Activated T-cell treated with anti-CD3 and anti-CD28 coated beads for 24 hours (primary cell): ENCODE measurements around the gene CARNS1.
"Not testable (repeated sequence)": the region's sequence is repeated elsewhere in the genome, so short reads cannot be mapped to it uniquely, and the experiment has no call there.

Source experiments
- DNase-seq: peaks from one replicate; pipeline ENCODE4 v3.0.0-alpha.2; 2020; ENCODE audit warnings: low read depth

The CARNS1 gene

DNA sequence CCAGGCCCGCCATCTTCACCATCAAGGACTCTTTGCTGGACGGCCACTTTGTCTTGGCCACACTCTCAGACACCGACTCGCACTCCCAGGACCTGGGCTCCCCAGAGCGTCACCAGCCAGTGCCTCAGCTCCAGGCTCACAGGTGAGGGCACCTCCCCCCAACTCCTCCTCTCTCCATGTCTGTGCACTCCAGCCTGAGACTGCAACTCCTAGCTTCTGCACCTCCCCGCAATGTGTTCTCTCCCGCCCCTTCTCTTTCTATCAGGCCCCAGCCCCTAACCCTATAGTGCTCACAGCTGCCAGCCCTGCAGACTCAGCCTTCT, 19.3 kb upstream of the CARNS1 start:
- DNase-seq, result no peak

DNA sequence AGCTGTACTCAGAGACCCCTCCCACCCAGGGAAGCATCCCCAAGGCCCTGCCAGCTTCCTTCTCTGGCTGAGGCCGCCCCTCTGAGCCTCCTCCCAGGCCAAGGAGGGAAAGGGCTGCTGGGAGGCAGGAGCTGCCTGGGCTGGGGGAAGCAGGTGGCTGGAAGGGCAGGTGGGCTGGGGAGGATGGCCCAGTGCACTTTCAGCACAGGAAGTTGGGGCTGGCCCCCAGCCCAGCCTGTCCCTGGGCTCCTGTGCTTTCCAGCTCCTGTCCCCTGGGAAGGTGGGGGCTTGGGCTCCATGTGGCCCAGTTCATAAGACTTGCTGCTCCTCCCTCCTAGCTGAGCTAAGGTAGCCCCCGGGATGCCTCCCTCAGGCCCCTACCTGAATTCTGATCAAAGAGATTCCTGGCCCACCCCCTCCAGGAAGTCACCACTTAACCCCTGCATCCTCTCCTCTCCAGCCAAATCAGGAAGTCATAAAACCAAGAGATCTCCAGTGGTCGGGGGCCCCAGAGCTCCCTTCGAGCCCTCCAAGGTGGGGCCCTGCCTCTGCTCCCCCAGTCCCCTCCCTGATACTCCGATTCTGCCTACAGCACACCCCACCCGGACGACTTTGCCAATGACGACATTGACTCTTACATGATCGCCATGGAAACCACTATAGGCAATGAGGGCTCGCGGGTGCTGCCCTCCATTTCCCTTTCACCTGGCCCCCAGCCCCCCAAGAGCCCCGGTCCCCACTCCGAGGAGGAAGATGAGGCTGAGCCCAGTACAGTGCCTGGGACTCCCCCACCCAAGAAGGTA, 18.7 kb upstream of the CARNS1 start:
- DNase-seq, result no peak

DNA sequence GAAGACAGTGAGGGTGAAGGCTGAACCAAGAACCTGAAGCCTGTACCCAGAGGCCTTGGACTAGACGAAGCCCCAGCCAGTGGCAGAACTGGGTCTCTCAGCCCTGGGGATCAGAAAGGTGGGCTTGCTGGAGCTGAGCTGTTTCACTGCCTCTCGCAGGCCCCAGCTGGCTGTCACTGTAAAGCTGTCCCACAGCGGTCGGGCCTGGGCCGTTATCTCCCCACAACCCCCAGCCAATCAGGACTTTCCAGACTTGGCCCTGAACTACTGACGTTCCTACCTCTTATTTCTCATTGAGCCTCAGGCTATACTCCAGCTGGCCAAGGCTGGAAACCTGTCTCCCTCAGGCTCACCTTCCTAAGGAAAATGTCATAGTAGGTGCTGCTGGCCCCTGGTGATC, 17.9 kb upstream of the CARNS1 start:
- DNase-seq, result no peak

DNA sequence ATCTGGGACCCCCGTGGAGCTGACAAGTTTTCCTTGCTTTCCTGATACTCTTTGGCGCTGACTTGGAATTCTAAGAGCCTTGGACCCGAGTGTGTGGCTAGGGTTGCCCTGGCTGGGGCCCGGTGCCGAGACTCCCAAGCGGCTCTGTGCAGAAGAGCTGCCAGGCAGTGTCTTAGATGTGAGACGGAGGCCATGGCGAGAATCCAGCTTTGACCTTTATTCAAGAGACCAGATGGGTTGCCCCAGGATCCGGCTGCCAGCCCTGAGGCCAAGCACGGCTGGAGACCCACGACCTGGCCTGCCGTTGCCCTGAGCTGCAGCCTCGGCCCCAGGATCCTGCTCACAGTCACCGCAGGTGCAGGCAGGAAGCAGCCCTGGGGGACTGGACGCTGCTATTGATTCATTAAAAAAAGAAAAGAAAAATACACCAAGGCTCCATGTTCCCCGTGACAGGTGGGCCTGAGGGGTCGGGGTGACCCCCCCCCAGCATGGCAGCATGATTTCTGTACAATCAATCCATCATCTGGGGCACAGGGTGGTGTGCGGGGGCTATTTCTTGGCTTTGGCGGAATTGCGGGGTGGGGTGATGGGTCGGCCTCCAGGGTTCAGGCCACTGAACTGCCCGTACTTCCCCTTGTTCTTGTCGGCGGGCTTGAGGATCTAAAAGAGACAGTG, 17.4 kb upstream of the CARNS1 start:
- DNase-seq, result no peak

DNA sequence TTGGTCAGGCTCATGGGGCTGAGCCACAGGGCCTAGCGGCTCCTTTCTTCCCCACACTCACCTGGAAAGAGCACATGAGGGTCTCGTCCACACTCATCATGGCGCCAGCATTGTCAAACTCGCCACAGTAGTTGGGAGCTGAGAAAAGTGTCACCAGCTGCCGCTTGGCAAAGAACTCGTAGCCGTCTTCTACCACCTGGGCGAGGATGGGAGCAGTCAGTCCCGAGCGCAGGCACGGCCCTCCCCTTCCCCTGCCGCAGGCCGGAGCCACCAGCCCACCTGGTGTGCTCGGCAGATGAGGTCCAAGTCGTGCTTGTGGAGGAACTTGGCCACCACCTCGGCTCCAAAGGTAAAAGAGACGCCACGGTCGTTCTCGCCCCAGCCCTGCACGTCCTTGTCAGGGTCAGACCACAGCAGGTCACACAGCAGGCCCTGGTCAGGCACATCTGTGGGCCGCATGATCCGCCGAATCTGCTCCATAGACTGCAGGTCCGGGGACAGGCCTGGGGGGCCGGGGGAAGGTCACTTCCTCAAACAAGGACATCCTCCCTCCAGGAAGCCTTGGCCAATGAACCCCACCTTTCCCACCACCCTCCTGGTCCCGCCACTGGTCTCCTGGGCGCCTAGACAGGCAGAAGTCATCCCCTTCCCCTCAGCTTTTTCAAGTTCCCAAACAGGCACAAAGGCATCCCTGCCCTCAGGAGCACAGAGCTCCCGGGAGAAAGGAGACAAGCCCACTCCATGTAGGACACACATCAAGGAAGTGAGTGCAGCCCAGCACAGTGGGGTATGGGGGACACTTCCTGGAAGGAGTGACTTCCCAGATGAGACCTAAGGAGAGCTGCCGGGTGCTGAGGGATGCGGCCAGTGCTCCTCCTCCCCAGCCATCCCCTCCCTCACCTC, 16.6 kb upstream of the CARNS1 start:
- no peak for DNase-seq

DNA sequence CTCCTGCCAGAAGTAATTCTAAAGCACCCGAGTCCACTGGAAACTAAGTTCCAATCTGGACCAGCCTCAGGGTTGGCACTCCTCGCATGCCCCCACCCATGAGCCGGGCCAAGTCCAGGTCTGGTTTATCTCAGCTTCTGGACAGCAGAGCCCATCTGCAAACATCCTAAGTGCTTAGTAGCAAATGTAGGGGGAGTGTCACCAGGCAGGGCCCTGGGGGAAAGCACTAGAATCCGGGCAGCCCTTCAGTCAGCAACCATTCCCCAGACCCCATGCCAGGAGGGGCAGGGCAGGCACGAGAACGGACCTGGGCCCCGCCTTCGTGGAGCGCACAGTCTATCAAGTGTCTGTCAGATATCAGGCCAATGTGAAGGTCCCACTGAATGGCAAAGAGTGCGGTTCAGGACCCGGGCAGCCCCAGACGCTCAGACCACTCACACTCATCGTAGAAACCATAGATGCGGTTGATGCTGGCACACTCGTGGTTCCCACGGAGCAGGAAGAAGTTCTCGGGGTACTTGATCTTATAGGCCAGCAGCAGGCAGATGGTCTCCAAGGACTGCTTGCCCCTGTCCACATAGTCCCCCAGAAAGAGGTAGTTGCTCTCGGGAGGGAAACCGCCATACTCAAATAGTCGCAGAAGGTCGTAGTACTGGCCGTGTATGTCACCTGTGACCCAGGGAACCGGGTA, 15.1 kb upstream of the CARNS1 start:
- DNase-seq, result no peak

DNA sequence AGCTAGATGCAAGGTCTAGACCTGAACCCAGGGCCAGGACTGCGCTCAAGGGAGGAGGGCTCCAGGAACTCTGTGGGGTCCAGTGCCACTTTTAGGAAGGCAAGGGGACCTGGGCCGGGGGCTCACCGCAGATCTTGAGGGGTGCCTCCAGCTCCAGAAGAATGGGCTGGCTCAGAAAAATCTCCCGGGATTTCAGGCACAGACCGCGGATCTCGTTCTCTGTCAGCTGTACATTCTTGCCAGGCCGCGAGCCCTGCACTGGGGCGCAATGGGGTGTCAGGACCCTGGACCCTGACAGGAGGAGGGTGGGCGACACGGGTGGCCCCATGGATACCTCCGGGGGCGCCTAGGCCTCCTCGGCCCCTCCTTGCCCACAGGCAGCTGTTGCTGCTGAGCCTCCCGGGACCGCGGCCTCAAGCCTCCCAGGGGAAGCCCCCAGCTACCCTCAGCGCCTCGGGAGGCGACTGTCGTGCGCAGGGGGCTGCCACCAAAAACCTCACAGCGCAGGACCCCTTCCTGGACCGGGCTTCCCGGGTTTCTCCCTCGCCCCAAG, 14.5 kb upstream of the CARNS1 start:
- no peak for DNase-seq

DNA sequence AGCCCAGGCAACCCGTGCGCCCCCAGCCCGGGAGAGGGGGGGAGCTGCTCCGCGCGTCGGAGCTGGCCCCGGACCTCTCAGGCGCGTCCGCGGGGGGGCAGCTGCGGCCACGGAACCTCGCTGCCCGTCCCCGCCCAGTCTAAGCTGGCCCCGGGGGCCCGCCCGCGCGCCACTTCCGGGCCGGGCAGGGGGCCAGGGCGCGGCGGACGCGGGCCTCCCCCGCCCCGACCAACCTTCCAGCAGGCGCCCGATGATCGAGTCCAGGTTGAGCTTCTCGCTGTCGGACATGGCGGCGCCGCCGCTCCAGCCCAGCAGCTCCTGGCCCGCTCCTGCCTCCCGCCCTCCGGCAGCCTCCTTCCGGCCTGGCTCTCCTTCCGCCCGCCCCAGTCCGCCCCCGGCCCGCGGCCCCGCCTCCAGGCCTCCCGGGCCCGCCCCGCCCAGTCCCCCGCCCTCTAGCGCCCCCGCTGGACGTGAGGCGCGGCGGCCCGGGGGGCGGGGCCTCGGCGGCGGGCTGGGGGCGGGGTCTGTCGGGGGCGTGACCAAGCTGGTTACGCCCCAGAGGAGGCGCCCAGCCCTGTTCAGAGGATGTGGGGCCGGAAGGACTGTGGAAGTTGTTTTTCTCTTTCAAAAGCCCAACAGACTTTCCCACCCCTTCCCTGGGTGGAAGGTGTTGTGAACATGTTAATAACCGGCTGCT, 13.8 kb upstream of the CARNS1 start, which contains the start of gene PPP1CA:
Gene PPP1CA (minus strand): TSS at position 364 of the 697 bp plus-strand sequence. CDS start 76 bp downstream, at position 288.
- peak; percentile 86 for DNase-seq

DNA sequence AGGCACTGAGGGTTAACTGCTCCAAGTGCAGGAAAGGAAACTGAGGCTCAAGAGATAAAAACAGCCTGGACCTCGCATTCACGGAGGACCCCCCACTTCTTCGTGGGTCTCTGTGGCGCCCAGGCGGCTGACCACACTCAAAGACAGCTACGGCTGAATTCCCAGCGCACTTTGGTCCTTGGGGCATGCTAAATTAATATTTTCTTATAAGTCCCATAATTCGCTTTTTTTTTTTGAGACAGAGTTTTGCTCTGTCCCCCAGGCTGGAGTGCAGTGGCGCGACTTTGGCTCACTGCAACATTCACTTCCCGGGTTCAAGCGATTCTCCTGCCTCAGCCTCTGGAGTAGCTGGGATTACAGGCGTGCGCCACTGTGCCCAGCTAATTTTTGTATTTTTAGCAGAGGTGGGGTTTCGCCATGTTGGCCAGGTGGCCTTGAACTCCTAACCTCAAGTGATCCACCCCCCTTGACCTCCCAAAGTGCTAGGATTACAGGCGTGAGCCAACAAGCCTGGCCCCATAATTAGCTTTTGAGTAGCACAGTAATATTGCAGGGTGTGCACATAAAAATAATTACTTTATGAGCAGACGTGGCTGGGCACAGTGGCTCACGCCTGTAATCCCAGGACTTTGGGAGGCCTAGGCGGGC, 13.2 kb upstream of the CARNS1 start:
- DNase-seq, result not testable (repeated sequence)

DNA sequence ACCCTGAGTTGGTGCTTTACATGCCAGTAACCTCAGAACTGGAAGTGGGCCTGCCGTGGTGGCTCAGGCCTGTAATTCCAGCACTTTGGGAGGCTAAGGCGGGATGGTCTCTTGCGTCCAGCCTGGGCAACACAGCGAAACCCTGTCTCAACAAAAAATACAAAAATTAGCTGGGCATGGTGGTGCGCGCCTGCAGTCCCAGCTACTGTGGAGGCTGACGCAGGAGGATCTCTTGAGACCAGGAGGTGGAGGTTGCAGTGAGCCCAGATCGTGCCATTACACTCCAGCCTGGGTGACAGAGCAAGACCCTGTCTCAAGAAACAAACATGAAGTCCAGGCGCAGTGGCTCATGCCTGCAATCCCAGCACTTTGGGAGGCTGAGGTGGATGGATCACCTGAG, 12.4 kb upstream of the CARNS1 start:
- DNase-seq, result not testable (repeated sequence)

DNA sequence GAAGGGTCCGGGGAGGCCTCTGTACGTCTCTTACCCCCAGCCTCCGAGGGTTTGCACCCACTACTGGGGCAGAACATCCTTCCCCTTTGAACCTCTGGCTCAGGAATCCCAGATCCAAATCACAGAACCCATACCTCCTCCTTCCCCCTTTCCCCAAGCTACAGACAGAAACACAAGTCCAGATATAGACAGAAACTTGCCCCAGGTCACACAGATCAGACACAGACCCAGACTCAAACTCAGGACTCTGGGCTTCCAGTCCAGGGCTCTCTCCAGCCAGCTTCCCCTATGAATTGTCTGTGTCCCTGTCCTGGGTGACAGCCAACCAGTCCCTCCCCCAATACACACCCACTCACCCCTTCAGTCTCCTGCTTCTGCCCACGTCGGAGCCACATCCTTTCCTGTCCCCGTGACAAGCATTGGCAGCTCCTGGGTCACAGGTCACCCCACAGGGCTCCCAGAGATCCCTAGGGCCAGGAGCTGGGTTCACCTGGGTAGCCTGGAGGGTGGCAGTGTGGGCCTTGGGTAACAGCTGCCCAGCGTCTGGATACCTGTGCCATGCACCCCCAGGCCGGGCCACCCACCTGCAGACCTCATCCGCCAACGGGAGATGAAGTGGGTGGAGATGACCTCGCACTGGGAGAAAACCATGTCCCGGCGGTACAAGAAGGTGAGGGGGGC, 10.8 kb upstream of the CARNS1 start:
- no peak for DNase-seq

DNA sequence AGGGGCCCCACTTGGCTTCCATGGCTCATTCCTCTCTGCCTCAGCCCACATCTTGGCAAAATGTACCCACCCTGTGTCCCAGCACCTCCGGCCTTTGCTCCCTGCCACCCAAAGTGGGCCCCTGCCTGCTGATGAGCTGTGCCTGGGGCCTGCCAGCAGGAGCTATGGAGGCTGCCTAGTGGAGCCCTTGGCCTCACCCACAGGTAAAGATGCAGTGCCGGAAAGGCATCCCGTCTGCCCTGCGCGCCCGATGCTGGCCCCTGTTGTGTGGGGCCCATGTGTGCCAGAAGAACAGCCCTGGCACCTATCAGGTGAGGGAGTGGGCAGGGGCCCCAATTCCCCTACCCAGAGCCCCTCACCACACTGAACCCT, 10.3 kb upstream of the CARNS1 start:
- DNase-seq, result no peak

DNA sequence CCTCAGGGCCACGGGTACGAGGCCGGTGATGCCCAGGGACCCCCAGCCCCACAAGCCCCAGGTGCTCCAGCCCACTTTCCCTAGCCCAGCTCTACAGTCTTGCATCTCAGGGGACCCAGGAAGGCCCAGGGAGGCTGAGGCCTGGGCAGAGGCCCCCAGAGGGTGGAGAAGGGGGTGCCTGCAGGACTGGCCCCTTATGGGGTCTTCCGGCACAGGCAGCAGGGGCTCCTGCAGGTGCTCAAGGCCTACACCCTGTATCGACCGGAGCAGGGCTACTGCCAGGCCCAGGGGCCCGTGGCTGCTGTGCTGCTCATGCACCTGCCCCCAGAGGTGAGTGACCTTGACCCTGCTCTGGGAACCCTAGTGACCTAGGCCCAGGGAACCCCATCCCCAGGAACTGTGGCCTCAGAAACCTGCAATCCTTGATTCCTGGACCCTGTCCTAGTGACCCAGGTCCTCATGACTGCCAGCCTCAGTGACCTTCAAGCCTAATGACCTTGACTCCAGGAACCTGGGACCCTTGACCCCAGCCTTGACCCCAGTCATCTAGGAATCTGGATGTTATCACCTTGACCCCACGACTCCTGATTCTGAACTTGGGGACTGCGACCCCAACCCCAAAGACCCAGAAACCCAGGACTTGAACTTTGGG, 9.7 kb upstream of the CARNS1 start:
- DNase-seq, result no peak

DNA sequence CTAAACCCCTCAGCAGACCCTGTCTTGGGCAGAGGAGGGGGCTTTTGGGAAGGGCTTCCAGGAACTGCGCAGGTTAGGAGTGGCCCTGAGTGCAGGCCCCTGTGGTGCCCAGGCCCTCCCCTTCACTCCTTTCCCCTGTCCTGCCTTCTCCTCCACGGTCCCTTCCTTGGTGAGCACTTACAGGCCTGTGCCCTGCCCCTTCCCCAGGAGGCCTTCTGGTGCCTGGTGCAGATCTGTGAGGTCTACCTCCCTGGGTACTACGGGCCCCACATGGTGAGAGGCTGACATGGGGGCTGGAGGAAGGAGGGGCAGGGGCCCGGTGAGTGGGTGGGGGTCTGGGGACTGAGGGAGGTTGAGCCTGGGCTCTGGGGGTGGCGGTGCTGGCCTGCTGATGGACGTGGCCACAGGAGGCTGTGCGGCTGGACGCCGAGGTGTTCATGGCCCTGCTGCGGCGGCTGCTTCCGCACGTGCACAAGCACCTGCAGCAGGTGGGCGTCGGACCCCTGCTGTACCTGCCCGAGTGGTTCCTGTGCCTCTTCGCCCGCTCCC, 9.0 kb upstream of the CARNS1 start:
- no peak for DNase-seq

DNA sequence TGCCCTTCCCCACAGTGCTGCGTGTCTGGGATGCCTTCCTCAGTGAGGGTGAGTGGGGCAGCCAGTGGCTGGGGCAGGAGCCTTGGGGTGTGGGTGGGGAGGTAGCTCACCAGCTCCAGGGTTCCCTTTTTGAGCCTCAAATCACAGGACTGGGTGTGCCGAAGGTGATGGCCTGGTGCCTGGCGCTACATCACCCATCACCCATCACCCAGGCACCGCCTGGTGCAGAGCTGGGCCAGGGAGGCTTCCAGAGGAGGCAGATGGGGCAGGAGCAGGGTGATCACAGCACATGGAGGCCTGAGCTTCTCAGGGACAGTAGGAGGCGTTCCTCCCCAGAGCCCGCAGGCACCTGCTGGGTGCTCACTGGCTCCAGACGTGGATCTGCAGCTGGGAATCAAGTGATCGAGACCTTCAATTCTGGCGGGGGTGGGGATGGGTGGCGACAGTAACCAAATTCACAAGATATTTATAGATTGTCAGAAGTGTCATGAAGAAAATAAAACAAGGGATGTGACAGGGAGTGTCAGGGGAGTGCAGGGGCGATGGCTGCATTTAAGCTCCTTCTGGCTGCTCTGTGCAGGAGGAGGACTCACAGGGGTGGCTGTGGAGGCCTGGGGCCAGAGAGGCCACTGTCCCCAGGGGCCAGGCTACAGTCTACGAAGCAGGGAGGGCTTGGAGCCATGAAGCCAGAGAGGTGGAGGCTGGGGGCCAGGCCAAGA, 8.3 kb upstream of the CARNS1 start:
- DNase-seq, result no peak

DNA sequence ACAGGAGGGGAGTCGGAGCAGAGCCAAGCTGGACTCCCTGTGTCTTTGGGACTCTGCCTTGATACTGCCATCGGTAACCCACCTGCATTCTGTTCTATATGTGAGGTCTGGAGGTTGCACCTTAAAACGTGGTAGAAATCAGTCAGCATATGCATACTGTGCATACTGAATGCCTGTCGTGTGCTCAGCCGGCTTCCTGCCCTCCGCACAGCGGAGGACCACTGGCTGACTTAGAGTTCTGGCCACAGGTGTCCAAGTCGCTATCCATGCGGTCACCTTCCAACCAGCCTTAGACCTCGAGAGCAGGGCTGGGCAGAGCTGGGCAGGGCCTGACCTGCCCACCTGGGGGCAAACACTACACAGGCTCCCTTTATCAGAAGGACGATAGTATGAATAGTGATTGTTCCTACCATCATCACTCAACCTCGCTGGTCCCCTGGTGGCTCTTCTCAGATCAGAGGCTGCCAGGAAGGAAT, 7.8 kb upstream of the CARNS1 start:
- no peak for DNase-seq

DNA sequence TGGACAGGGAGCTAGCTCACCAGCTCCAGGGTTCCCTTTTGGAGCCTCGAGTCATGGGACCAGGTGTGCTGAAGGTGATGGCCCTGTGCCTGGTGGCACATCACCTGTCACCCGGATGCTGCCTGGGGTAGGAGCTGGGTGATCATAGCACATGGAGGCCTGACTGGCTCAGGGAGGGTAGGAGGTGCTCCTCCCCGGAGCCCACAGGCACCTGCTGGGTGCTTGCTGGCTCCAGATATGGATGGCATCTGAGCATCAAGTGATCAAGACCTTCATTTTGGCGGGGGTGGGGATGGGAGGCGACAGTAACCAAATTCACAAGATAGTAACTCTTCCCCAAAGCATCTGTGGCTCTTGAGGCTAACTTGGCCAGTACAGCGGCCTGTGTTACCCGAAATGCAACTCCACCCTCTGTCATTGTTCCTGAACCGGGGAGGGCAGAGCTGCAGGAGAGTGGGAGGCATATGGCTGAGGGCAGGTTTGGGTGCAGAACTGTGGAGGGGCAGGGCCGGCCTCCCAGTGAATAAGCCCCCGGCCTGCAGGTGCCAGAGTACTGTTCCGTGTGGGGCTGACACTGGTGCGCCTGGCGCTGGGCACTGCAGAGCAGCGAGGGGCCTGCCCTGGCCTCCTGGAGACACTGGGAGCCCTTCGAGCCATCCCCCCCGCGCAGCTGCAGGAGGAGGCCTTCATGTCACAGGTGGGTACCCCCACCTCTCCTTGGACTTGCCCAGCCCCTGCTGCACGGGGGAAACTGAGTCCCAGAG, 6.9 kb upstream of the CARNS1 start:
- no peak for DNase-seq

DNA sequence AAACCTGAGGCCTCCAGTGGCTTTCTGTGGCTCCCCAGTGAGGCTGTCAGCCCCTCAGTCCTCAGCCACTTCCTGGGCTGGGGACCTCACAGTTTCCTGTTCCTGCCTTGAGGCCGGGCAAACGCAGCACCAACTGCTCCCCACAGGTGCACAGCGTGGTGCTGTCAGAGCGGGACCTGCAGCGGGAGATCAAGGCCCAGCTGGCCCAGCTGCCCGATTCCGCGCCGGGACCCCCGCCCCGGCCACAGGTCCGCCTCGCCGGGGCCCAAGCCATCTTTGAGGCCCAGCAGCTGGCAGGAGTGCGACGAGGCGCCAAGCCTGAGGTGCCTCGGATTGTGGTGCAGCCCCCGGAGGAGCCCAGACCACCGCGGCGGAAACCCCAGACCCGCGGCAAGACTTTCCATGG, 6.2 kb upstream of the CARNS1 start:
- DNase-seq, result peak; percentile 57
